Panc1 (cell line): Measurements from ENCODE around the gene C1orf116. TPM values are rescaled to one million over a fixed set of nuclear protein-coding genes. Genes with fewer than 3 reads are reported as not detected.

Source experiments
- ATAC-seq: fragments of 200-7000 bp; cut with Tn5 transposase; 2 replicates; pipeline ENCODE4 v1.9.1; 2020; ENCODE audit warnings: mild to moderate bottlenecking, moderate library complexity
- BruUV-seq: library from RNA; stranded (reverse); fragments of 400-500 nt; replicated peaks from 2 replicates; lab custom pipeline; 2021; lab: Mats Ljungman, UMichigan
- CTCF ChIA-PET: fragments of 300-600 bp; sonication (Branson Sonifier 250); formaldehyde crosslinking; loops from one replicate; lab custom pipeline; 2022; ENCODE audit warnings: antibody characterized with exemption; lab: Charles Lee
- POLR2A ChIA-PET: fragments of 300-600 bp; sonication (Branson Sonifier 250); formaldehyde crosslinking; loops from one replicate; lab custom pipeline; 2022; ENCODE audit warnings: antibody characterized with exemption; lab: Charles Lee
- DNase-seq: peaks from one replicate; pipeline ENCODE4 v3.0.0-alpha.2; 2010; ENCODE audit warnings: low read depth, low spot score
- H3K27ac ChIP-seq: 2 replicates; pipeline ENCODE4 v1.5.1; 2011; ENCODE audit warnings: mild to moderate bottlenecking, low read length, inconsistent platforms
- H3K27me3 ChIP-seq: fragments of 200-500 bp; sonication (Bioruptor generic); 2 replicates; pipeline ENCODE4 v1.6.0; 2014; ENCODE audit warnings: low read length, inconsistent platforms; ENCODE audit not compliant: control insufficient read depth, insufficient read depth
- H3K36me3 ChIP-seq: fragments of 200-500 bp; sonication (Bioruptor generic); 2 replicates; pipeline ENCODE4 v1.5.1; 2014; ENCODE audit warnings: inconsistent platforms, mild to moderate bottlenecking, low read length, moderate library complexity; ENCODE audit not compliant: control insufficient read depth, insufficient read depth
- H3K4me1 ChIP-seq: 2 replicates; pipeline ENCODE4 v1.5.1; 2011; ENCODE audit warnings: inconsistent platforms, mild to moderate bottlenecking, low read length, moderate library complexity; ENCODE audit not compliant: control insufficient read depth, insufficient read depth
- H3K4me3 ChIP-seq, 2 experiments: 2 replicates each; pipeline ENCODE4 v1.5.1; 2011 to 2012; ENCODE audit warnings: low read depth in 2 of 2, low read length in 2 of 2, mild to moderate bottlenecking in 2 of 2, inconsistent platforms in 1 of 2, moderate library complexity in 1 of 2
- H3K9me3 ChIP-seq: fragments of 200-500 bp; sonication (Bioruptor generic); 2 replicates; pipeline ENCODE4 v1.5.1; 2014; ENCODE audit warnings: low read depth, mild to moderate bottlenecking, inconsistent platforms, low read length, moderate library complexity; ENCODE audit not compliant: control insufficient read depth, insufficient read depth
- POLR2AphosphoS5 ChIP-seq: IDR thresholded peaks from 2 replicates; pipeline ENCODE4 v1.6.1; 2012; ENCODE audit warnings: mild to moderate bottlenecking, low read depth, low read length, moderate library complexity
- SIN3A ChIP-seq: IDR thresholded peaks from 2 replicates; pipeline ENCODE4 v1.6.1; 2012; ENCODE audit warnings: low read depth, mild to moderate bottlenecking, low read length, moderate library complexity, borderline replicate concordance; ENCODE audit not compliant: insufficient read depth
- TCF7L2 ChIP-seq: IDR thresholded peaks from 2 replicates; pipeline ENCODE4 v1.6.1; 2011; ENCODE audit warnings: mild to moderate bottlenecking, low read depth, low read length, inconsistent platforms
- in situ Hi-C: cut with HindIII; loops from 2 replicates; pipeline ENCODE4 v1.10.0; 2016; ENCODE audit warnings: low sequenced_read_pairs, low pct_unique_long_range_greater_than_20kb
- intact Hi-C: fragments of 100-400 bp; cut with micrococcal nuclease; formaldehyde crosslinking; loops from one replicate; pipeline ENCODE4 v1.10.0; 2022; ENCODE audit not compliant: unreplicated experiment
- total RNA-seq: library from RNA; stranded (reverse); gene quantifications from one replicate; pipeline ENCODE4 v1.2.1, GENCODE V29; 2021; ENCODE audit not compliant: unreplicated experiment
- TF ChIP-seq, protein P1 (sequence below), 2 experiments: IDR thresholded peaks; 2 replicates each; pipeline ENCODE4 v1.6.1; 2011 to 2012; ENCODE audit warnings: low read depth in 2 of 2, control low read depth in 1 of 2, low read length in 1 of 2, mild to moderate bottlenecking in 1 of 2, moderate library complexity in 1 of 2; ENCODE audit not compliant: insufficient read depth in 1 of 2
- TF ChIP-seq, protein P2 (sequence below): fragments of 450-650 bp; IDR thresholded peaks from 2 replicates; pipeline ENCODE4 v1.5.1; 2017; ENCODE audit warnings: mild to moderate bottlenecking

C1orf116 gene
- total RNA-seq, 1 experiment from 2014 or later: 0.08 TPM

DNA sequence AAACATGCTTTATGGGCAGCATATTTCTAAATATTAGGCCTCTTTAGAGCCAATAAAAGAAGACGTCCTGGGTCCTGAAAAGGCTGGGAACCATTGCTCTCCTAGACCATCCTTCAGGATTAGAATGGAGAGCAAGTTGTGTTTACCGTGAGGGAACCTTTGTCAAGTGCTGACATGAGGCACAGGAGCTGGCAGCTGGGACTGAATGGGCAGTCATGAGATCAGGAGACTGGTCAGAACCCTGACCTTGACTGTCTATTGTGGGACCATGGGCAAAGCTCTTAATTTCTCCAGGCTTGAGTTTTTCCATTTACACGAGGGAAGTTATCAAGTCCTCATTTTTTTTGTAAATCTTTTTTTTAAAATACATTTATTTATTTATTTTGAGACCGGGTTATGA lies 25.7 kb upstream of the C1orf116 start:
- ChIA-PET POLR2A (no interaction called here), CTCF (no interaction called here)
- Histone ChIP-seq H3K27me3 (no peaks in the 10 kb centered on the region), H3K9me3 (no peaks in the 10 kb centered on the region), H3K4me3 (no peak overlapping the region), H3K4me1 (peaks cover 5% of the 10 kb centered on the region; the same call in 1 of the 2 replicates), H3K36me3 (no peaks in the 10 kb centered on the region; the same call in none of the 2 replicates), H3K27ac (no peak overlapping the region)
- ATAC-seq (no peak), DNase-seq (no peak)
- BruUV-seq: no TSS peak
- intact Hi-C loops (no loop called here), in situ Hi-C loops (no loop called here)
- TF ChIP-seq, protein P1, sequence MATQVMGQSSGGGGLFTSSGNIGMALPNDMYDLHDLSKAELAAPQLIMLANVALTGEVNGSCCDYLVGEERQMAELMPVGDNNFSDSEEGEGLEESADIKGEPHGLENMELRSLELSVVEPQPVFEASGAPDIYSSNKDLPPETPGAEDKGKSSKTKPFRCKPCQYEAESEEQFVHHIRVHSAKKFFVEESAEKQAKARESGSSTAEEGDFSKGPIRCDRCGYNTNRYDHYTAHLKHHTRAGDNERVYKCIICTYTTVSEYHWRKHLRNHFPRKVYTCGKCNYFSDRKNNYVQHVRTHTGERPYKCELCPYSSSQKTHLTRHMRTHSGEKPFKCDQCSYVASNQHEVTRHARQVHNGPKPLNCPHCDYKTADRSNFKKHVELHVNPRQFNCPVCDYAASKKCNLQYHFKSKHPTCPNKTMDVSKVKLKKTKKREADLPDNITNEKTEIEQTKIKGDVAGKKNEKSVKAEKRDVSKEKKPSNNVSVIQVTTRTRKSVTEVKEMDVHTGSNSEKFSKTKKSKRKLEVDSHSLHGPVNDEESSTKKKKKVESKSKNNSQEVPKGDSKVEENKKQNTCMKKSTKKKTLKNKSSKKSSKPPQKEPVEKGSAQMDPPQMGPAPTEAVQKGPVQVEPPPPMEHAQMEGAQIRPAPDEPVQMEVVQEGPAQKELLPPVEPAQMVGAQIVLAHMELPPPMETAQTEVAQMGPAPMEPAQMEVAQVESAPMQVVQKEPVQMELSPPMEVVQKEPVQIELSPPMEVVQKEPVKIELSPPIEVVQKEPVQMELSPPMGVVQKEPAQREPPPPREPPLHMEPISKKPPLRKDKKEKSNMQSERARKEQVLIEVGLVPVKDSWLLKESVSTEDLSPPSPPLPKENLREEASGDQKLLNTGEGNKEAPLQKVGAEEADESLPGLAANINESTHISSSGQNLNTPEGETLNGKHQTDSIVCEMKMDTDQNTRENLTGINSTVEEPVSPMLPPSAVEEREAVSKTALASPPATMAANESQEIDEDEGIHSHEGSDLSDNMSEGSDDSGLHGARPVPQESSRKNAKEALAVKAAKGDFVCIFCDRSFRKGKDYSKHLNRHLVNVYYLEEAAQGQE (IDR thresholded peaks at IDR 0.05; ENCODE audit: insufficient read depth in 1 of 2, low read depth in 2 of 2, low read length in 1 of 2): no peak
- TF ChIP-seq SIN3A (no peak), TCF7L2 (no peak)
- TF ChIP-seq, protein P2, sequence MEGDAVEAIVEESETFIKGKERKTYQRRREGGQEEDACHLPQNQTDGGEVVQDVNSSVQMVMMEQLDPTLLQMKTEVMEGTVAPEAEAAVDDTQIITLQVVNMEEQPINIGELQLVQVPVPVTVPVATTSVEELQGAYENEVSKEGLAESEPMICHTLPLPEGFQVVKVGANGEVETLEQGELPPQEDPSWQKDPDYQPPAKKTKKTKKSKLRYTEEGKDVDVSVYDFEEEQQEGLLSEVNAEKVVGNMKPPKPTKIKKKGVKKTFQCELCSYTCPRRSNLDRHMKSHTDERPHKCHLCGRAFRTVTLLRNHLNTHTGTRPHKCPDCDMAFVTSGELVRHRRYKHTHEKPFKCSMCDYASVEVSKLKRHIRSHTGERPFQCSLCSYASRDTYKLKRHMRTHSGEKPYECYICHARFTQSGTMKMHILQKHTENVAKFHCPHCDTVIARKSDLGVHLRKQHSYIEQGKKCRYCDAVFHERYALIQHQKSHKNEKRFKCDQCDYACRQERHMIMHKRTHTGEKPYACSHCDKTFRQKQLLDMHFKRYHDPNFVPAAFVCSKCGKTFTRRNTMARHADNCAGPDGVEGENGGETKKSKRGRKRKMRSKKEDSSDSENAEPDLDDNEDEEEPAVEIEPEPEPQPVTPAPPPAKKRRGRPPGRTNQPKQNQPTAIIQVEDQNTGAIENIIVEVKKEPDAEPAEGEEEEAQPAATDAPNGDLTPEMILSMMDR: no peak

DNA sequence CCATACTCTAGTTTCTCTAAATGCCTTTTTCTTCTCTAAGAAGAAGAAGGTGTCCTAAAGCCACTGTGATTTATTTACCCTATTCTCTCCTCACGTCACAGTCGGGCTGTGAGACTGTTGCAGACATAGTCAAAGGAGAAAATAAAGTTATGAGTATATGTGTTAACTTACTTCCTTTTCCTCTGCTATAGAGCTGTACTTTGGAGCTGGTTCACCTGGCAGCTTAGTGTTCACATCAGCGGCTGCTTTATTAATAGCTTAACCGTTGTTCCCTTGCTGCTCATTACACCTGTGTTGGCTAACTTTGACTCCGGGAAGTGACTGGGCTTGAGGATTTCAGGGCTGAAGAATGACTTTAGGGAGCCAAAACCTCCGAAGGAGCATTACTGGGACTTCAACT lies 24.1 kb upstream of the C1orf116 start:
- BruUV-seq: no TSS peak
- no peak for DNase-seq
- no peak for ATAC-seq
- CTCF ChIA-PET: no interaction called here
- H3K4me3 ChIP-seq: no peak overlapping the region
- no peaks in the 10 kb centered on the region for H3K27me3 ChIP-seq
- H3K27ac ChIP-seq: no peak overlapping the region
- H3K4me1 ChIP-seq: peaks cover 9% of the 10 kb centered on the region
- intact Hi-C loops (no loop called here), in situ Hi-C loops (no loop called here)
- POLR2A ChIA-PET: no interaction called here
- no peaks in the 10 kb centered on the region; the same call in 1 of the 2 replicates for H3K36me3 ChIP-seq
- TF ChIP-seq, protein P1 (IDR thresholded peaks at IDR 0.05; ENCODE audit: insufficient read depth in 1 of 2, low read depth in 2 of 2, low read length in 1 of 2): no peak
- TF ChIP-seq, protein P2: no peak
- TF ChIP-seq TCF7L2: no peak
- no peak for TF ChIP-seq SIN3A
- no peak for TF ChIP-seq POLR2AphosphoS5
- no peaks in the 10 kb centered on the region for H3K9me3 ChIP-seq
